ENCODE measurements around the gene TTYH1. TPM values are rescaled to one million over a fixed set of nuclear protein-coding genes. Genes with fewer than 3 reads are reported as not detected.
"Not testable (repeated sequence)": the region's sequence is repeated elsewhere in the genome, so short reads cannot be mapped to it uniquely, and the experiment has no call there.

The TTYH1 gene
- polyA plus RNA-seq (2014; cell fraction: cytosol; rRNA removed) = 0.68 TPM in 1 of 2 replicates, not detected in the other
- polyA plus RNA-seq (2014; cell fraction: nucleus; rRNA removed) = not detected in 2 replicates

DNA sequence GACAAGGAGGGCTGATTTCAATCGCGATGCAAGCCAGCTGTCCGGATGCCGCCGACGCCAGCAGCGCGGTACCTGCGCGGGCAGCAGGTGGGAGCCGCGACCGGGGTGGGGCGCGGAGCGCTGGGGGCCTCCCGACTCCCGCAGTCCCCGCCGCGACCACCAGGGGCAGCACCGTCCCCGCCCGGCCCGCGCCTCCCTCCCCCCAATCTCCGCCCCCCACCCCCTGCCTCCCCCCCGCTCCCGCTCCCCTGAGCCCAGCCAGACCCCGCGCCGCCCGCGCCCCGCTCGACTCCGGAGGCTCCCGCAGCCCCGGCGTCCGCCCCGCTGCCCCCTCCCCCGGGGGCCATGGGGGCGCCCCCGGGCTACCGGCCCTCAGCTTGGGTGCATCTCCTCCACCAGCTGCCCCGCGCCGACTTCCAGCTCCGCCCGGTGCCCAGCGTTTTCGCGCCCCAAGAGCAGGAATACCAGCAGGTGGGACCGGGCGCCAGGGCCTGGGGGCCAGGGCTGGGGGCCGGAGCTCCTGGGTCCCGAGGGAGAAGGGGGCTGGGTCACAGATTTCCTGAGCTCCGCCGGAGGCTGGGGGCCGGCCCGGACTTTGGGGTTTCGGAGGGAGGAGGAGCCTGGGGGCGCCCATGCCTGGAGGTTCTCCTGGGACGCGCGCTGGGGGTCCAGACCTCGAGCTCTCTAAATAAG is at the start of gene TTYH1:
TTYH1 (plus strand) TSS at position 257 of the 693 bp plus-strand sequence; CDS start at position 346, 89 bp downstream.
- no peak for DNase-seq (ENCODE audit: low spot score)

DNA sequence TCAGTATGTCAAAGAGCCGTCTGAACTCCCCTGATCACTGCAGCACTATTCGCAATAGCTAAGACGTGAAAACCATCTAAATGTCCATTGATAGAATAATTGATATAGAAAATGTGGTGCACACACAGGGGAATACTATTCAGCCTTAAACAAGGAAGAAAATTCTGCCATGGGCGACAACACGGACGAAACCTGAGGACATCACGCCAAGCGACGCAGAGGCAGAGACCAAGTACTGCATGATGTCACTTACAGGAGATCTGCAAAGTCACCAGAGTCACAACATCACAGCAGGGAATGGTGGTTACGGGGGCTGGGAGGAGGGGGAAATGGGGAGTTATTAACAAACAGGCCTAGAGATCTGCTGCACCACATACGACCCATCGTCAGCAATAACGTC is 49.5 kb upstream of the TTYH1 start:
- DNase-seq (ENCODE audit: low spot score) = not testable (repeated sequence)

DNA sequence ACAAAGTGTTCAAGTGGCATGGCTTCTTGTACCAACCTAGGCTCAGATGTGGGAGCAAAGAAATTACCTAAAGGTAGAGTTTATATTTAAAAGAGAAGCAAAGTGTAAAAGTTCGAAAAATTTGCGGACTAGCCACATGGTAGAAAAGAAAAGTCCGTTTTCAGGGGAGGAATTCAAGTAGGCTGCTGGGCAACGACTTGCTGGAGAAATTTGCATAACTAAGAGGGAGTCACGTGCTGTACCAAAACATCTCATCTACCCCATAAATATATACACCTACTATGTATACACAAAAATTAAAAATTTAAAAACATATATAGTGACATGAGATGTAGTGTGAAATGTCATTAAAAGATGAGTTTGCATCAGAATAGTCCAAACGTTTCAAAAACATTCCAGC is 48.5 kb upstream of the TTYH1 start:
- no peak for DNase-seq (ENCODE audit: low spot score)

DNA sequence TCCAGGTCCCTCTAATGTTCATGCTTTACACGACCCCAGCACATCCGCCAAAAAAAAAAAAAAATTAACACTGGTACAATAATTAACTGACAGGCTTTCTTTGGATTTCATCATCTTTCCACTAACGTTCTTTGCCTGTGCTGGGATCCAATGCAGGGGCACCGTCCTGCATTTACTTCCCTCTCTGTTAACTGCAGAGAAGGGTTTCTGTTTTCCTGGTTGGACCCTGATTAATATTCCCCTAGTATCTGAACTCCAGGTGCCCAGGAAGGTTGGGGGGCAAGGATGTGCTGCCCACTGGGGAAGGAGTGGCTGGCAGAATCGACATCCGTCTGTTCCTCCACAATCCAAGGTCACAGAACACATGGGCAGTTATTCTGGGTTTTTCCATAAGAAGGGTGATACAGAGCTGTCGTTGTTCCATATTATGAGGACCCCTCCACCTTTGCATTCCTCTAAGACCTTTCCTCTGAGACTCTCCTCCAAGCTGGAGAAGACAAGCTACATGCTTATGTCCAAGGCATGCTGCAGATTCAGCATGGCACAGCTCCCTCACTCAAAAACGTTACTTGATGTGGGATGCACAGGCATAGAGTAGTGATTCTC is 46.1 kb upstream of the TTYH1 start:
- DNase-seq (ENCODE audit: low spot score) = no peak

DNA sequence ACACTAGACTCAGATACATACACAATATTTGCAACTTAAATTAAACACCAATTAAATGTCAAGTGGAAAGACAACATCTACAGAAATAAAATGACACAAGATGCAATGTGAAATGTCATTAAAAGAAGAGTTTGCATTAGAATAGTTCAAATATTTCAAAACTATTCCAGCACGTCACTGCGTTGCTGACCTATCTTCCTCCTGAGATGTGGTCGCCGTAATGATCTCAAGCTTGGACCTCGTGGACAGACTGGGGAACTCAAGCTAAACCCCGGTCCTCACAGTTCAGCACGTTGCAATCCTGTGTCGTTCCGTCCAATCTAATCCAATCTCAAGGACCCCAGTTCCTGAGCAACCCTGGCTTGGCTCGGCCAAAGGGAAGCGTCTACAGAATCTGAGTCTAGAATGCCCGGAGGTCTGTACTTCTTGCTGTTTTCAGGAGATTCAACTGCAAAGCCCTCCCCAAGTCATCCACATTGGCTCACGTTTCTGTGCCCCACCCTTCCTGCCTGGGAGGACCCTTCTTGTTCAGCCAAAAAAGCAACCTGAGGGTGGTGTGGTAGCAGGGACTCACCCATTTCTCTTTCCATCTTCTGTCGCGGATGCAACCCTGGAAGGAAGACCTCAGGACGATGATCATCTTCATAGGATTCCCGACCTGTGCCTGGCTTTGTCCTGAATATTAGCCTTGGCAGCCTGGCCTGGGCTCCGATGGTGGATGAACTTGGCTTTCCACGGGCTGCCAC is 45.4 kb upstream of the TTYH1 start:
- not testable (repeated sequence) for DNase-seq (ENCODE audit: low spot score)

DNA sequence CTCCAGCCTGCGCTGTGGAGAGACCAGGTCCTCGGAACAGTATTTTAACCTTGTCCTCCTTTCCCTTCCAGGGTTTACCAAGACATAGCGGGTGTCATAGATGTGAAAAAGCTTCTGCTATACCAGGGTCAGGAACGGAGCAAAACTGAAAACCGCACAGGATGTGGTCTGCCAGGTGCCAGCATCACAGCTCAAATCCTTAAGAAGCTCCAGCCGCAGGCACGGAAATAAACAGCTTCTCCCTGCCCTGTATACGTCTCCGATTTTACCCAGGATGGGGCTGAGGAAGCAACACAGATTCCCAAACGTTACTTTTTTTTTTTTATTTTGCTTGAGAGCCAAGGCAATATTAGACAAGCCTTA is 44.8 kb upstream of the TTYH1 start:
- not testable (repeated sequence) for DNase-seq (ENCODE audit: low spot score)

DNA sequence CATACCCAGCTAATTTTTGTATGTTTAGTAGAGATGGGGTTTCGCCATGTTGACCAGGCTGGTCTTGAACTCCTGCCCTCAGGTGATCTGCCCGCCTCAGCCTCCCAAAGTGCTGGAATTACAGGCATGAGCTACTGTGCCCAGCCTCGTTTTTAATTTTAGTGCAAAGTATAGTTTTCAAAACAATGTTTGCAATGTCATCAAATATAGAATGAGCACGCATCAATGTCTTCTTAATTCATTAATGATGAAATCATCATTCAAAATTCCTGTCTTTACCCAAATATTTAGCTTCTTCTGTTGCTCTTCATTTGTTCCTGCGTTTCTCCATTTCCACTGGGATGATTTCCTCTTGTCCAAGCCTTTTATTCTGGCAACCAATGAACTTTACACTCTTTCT is 43.8 kb upstream of the TTYH1 start:
- DNase-seq (ENCODE audit: low spot score) = not testable (repeated sequence)

DNA sequence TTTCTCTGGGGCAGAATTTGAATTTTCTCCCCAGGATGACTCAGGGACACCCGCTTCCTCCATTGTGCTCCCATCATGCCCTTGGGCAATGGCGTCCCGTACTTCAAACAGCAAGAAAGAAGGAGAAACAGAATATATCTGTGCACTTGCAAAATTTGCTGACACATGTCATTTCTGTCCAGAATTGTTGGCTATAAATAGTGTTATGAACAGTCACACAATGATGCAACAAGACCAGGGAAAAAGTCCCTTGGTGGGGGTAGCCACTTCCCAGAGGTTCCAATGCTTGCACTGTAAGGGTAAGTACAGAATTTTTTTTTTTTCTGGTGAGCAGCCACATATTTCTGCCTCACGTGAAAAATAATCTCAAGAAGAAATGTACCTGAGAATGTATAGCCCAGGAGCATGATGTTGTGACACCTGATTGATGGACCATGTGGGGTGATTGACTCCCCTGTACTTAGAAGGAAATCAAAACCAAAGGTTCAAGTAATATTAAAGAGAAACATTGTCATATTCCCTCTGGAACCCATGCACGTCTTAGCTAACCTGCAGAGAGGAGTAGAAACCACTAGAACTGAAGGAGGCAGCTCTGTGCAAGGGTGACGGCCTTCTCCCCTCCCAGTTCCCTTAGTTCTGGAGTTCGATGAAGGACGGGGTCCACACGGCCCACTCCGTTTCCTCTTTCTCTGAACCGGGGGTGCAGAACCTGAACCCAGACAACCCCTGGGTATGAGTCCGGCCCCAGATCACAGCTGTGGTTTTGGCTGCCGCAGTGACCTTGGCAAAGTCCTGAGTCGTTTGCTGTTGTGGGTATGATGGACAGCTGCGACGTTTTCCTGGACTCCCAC is 41.3 kb upstream of the TTYH1 start:
- no peak for DNase-seq (ENCODE audit: low spot score)

DNA sequence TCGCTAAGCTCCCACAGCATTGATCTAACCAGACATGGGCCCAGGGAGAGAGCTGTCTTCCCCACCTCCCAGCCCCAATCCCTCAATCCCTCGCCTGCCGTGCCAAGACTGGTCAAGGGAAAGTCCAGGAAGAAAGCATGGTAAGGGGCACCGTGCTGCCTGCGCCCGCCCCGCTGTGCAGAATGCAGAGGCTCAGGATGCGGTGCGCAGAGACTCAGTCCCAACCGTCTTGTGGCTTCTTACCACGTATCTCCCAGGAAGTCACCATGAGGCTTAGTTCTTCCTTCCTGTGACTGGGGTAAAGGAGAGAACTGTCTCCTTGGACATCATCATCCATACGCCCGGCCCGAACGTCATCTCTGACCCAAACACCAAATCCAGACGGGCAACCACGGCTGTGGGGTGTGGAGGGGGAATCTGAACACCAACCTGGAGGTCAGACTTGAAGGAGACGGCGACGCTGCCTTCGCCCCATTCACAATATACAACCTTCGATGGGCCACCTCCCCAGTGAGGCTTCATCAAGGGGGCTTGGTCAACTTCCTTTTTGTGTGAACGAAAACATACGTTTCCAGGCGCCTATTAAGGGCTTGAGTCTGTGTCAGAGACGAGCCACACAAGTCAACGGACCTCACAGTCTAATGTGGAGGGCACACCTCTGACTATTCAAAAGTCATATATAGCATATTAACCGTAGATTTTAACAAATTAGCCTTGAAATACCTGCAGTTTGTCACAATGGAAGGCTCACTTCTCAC is 39.9 kb upstream of the TTYH1 start:
- DNase-seq (ENCODE audit: low spot score) = not testable (repeated sequence)

DNA sequence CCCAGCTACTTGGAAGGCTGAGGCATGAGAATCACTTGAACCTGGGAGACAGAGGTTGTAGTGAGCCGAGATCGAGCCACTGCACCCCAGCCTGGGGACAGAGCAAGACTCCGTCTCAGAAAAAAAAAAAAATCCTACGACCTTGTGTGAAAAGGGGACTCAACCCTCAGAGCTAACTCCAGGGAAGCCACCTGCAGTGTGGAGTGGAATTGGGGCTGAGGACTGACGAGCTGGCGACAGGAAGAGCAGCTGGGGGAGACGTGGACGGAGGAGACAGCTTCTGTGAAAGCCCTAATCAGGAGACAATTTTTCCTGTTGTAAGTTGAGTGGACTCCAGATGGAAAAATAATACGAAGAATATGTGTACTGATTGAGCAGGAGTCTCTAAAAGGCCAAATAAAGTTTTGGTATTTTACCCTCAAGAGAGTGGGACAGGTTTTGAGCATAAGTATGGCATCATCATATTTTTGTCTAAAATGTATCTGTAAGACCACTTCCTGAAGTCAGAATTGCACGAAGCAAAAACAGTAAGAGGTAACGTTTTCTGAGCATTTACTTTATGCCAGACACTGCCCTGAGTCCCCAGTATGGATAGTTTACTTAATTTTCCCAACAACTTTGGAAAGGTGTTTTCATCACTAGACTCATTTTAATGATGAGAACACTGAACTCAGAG is 38.5 kb upstream of the TTYH1 start:
- no peak for DNase-seq (ENCODE audit: low spot score)

DNA sequence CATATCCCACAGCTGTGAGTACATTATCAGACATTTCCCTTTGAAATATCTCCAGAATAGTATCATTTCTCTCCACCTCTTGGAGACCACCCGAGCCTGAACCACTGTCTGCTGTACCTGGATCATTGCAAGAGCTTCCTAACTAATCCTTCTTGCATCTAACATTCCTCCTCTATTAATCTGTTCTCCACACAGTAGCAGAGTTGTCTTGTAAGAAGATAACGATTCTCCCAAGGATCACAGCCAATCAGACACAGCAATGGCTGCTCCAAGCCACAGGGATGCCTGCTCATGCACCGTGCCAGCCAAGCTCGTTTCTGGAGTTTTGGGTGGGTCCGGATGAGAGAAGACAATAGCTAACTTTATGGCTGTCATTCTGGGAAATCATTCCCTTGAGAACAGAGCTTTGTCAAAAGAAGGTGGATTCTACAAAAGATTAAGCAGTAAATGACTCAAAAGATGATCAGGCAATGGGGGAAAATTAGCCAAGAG is 36.0 kb upstream of the TTYH1 start:
- no peak for DNase-seq (ENCODE audit: low spot score)

DNA sequence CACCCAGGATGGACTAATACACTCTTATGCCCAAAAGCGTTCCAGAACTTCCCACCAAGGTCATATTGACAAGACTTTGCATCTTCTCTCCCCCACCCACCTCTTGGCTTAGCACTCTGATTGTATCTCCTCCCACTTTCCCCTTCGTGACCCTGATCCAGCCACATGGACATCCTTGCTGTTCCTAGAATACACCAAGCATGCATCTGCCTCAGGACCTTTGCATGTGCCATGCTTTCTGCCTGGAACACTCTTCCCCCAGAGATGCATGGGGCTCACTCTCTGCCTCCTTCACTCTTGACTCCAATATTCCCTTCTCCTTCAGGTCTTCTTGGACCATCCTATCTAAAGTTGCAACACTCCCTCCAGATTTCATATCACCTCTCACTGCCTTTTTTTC is 34.4 kb upstream of the TTYH1 start:
- no peak for DNase-seq (ENCODE audit: low spot score)

DNA sequence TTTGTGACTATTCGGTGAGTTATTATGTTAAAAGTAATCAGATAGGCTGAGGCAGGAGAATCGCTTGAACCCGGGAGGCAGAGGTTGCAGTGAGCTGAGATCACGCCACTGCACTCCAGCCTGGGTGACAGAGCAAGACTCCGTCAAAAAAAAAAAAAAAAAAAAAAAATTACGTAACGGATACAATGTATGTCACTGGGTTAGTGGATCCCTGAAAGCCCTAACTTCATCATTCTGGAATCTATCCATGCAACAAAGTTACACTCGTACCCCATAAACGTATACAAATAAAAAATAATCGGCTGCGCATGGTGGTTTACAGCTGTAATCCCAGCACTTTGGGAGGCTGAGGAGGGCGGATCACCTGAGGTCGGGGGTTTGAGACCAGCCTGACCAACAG is 33.2 kb upstream of the TTYH1 start:
- not testable (repeated sequence) for DNase-seq (ENCODE audit: low spot score)

DNA sequence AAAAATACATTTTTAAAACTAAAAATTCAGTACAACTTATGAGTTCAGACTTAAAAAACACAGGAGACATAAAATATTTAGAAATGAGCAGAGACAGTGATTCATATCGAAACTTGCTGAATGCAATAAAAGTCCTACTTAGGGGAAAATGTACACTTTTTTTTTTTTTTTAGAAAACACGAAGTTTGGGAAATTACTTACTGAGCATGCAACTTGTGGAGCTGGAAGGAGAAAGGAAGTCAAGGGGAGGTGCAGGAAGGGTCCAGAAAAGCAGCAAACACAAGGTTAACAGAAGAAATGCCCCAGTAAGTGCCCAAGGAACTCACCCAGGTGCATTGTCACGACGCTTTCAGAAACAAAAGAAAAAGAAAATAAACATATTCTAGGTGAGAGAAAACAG is 31.9 kb upstream of the TTYH1 start:
- DNase-seq (ENCODE audit: low spot score) = no peak

DNA sequence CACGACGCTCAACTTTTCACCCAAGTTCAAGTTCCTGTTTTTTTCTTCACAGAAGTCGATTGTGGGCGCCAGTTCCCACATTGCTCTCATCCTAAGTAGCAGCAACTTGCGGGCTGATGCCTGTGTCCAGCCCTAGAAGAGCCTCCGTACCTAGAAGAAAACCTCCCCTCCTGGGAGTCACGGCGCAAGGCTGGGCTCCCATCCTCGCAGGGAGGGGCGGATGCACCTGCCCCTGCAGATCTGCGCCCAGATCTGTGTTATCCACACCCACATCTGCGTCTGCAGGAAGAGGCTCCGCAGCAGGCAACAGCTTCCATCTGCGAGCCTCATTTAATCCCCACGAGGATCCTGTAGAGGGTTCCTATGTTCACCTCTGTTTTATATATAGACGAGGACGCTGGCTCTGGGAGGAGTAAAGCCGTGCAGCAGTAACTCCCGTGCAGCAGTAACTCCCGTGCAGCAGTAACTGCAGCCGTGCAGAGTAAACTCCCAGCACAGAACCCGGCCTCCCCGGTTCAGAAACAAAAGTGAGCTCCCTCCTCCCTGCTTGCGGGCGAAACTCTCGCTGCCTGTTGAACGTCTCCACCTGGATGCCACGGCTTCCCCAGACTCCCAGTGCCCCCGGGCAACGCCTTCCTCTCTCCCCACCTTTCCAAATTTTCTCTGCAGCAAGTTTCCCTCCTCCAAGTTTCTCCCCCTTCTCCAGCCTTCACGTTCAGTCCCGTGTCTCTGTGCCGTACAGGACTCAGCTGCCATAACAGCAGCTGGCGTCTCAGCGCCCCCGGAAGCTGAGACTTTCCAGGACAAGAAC is 27.1 kb upstream of the TTYH1 start:
- no peak for DNase-seq (ENCODE audit: low spot score)

DNA sequence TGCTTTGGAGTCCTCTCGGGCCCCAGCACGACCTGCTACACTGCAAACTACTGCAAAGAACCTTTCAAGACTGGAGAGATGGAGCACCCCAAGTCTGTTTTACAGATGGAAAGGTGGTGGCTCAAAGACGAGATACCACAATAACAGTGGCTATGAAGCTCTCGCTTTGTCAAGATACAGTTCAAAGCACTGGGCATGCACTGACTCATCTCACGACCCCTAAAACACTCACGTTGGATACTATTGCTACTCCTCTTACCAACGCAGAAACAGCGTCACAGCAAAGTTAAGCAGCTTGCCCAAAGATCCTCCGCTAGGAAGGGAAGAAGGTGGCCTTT is 26.5 kb upstream of the TTYH1 start:
- no peak for DNase-seq (ENCODE audit: low spot score)

DNA sequence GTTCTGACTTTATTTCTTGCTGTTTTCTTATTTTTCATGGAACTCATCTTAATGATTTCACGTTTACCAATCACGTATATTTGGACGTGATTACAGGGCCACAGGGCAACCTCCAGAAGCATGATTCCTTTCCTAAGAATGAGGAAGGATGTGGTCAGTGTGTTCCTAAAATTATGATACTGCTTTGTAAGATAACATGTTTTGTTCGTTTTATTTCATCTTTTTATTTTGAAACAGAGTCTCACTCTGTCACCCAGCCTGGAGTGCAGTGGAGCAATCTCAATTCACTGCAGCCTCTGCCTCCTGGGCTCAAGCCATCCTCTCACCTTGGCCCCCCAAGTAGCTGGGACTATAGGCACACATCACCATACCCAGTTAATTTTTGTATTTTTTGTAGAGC is 25.7 kb upstream of the TTYH1 start:
- no peak for DNase-seq (ENCODE audit: low spot score)

DNA sequence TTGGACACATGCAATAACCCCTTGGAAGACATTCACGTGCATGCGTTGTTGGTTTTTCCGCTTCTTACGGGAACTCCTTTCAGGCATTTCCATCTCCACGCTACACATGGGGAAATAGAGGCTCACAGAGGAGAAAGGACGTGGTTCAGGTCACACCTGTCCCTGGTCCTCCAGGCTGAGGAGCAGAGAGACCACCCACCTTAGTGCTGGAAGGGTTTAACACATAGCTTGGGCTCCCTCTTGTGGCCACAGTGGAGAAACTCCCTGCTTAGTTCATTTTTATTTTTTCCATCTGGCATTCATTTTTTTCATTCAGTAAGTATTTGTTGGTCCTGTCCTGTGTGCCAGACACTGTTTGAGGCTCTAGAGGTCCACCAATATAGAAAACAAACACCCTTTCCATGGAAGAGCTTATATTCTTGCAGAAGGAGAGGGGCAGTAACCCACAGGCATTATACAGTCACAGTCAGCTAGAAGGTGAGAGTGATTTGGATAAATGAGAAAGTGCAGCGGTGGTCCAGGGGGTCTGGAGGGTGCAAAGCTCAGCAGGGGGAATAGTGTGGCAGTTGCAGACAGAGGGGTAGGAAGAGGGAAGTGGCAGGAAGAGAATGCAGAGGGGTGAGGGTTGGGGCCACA is 24.2 kb upstream of the TTYH1 start:
- DNase-seq (ENCODE audit: low spot score) = peak; percentile 57

DNA sequence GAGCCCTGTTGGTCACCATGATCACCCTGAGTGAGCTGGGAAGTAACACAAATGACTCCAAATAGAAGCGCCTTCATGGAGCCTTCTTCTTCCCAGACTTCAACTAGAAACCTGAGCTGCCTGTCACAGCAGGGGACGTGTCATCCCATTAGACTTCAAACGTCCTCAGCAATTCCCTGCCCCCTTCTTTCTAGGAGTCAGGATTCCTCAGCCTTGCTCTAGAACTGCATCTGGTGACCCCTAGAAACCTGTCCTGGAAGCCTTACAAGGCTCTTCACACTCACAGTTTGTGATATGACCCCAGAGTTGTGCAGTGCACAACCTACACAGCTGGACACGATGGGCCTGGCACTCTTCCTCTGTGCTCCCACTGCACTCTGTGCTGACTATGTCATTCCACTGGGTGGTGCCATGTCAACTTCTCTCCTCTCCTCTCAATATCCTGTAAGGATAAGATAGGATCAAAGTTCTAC is 23.6 kb upstream of the TTYH1 start:
- DNase-seq (ENCODE audit: low spot score) = no peak

All from SK-N-DZ (cell line).